Muscle of back (tissue), 11 donors: ENCODE results near the gene RPL27A. TPM values are rescaled to one million over a fixed set of nuclear protein-coding genes. Genes with fewer than 3 reads are reported as not detected.

Experiments used
- DNase-seq, 3 donors: peaks; one replicate each; pipeline versions ENCODE4 v3.0.0 to v3.0.0-alpha.2; 2013
- polyA plus RNA-seq, 10 donors: library from polyadenylated mRNA; unstranded; fragments of 120-200 nt; gene quantifications; one replicate each; pipeline ENCODE4 v1.2.1, GENCODE V29; 2013; ENCODE audit not compliant: insufficient read length in 10 of 10

The RPL27A gene
- polyA plus RNA-seq, 10 donors, result 2,844 to 3,856 (median 3,310) TPM

DNA sequence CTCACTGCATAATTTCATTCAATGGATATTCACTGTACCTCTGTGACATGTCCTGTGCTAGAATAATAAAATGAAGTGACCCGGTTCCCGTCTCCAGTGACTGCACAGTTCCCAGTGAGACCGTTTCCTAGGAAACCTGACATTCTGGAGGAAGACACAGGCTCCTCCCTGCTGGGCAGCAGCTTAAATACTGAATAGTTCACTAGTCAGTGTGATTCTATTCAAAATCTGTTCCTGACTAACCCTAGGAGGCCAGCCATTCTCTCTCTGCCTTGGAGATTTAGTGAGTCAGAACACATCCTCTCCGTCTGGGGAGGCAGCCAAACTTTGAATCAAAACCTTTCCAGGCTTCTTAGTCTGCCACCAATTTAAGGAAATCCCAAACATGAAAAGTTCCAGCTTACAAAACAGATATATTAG is 11.4 kb upstream of the RPL27A start:
- DNase-seq, result peak; percentile 88 to 96 (median 94)

DNA sequence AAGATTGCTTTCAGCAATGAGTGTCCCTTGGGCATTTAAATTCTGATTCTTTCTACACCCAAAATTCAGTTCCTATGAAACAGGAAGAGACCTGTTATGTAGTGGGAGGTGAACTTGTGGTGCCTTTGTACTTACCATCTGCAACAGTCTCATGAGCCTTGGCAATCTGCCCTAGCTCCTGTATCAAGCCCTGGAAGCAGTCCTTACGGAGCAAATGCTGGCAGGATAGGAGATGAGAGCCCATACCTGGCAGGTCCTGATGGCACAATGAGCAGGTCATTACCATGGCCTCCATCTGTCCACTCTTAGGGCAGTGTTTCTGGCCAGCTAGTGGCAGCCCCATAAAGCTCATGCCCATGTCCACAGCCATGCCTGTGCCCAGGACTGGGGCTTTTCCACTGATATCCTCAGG is 10.9 kb upstream of the RPL27A start:
- DNase-seq, result no peak

DNA sequence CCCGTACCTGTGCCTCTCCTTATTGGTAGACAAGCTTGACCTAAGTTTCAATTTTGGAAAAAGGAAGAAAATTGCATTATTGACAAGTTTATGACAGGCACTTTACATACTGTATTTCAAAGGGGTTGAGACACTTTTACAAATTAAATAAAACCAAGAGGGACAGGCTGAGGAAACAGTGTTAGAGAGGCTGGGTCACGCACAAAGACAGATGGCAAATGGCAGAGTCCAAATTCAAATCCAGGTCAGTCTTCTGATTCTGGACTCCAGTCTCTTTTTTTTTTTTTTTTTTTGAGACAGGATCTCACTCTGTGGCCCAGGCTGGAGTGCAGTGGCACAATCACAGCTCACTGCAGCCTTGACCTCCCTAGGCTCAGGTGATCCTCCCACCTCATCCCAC is 10.2 kb upstream of the RPL27A start:
- no peak for DNase-seq

DNA sequence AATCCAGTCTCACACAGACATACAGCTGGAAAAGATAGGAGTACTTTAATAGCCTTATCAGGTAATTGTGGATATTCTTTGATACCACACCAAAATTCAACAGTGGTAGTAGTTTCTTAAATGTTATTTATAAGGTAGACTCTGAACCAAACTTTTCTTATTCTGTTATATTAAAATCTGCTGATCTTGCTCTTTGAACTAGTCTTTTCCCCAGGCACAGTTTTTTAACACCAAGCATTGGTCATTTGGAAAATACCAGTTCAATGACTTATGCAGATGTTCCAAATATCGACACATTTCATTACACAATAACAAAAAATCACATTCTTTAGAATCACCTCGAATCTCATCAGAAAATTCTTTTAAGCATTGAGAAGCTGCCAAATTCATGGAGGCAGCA is 7.7 kb upstream of the RPL27A start:
- DNase-seq, result no peak

DNA sequence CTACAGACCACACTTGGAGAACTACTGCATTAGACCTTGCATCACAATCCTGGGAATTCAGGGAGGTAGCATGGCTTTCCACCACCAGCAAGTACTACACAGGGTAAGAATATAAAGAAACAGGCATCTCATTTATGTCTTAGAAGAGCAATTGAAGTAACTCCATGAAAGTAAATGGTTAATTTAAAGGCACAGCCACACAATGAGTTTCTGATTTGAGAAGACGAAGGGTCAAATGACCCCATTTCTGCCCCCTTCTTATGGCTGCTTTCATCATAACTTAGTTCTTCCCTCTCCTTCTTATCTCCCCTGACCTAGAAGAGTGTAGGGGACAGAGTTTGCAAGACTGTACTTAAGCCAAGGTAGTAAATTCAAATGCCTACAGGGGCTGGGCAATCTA is 6.1 kb upstream of the RPL27A start:
- DNase-seq, result no peak

DNA sequence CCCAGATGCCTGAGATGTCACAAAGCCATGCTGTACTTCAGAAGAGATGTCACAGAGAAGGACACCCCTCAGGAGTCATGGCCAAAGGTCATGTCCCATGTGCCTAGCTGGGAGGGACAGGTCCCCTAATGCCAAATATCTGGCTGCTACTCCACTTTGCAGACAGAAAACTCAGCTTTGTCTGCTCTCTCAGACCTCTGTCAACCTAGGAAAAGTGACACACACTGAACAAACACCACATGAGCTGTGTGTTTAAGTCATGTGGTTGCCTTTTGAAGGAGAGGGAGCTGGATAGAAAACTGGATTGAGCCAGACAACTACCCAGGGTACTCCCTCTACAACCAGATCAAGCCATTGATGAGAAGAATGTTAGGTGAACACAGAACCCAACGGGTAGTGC is 3.6 kb upstream of the RPL27A start:
- DNase-seq, result no peak

DNA sequence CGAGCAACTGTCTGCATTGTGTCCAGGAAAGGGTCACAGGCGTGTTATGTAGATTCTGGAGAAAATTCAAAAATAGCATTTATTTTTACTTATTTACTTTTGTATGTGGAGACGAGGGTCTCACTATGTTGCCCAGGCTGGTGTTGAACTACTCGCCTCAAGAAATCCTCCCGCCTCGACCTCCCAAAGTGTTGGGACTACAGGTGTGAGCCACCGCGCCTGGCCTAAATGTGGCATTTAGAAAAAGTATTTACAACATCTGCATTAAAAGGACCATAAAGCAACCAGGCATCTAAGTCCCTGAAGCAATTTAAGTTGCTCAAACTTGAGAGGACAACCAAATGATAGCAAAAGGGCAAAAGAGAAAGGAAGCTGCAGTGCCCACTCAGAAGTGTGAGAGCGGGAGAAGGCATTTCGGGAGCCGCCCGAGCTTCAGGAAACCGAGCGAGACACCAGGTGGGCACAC is 722 bp upstream of the RPL27A start:
- no peak for DNase-seq

DNA sequence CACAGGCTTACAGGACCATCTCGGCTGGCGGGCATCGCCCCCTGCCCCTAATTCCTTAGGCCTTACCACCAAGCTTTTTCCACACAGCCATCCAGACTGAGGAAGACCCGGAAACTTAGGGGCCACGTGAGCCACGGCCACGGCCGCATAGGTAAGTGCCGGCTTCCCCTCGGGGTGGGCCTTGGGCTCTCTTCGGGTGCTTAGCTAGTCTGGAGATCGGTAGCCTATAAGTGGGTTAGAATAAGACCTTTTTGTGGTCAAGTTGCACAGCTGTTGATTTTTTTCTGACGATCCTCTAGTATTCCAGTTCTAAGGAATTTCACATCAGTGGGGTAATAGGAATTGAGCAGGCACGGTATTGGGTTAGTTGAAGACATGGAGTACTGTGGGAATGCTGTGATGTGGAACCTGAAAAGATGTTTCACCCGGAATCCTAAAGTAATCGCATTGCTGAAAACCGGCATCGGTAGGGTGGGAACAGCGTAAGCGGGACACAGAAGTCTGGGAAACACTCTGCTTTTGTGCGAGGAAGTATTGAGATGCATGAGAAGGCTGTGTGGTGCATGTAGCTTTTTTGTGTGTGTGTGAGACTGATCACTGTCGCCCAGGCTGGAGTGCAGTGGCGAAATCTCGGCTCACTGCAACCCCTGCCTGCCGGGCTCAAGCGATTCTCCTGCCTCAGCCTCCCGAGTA is 669 bp downstream of the RPL27A start:
- peak in 1 of 3 donors; percentile 31 for DNase-seq

DNA sequence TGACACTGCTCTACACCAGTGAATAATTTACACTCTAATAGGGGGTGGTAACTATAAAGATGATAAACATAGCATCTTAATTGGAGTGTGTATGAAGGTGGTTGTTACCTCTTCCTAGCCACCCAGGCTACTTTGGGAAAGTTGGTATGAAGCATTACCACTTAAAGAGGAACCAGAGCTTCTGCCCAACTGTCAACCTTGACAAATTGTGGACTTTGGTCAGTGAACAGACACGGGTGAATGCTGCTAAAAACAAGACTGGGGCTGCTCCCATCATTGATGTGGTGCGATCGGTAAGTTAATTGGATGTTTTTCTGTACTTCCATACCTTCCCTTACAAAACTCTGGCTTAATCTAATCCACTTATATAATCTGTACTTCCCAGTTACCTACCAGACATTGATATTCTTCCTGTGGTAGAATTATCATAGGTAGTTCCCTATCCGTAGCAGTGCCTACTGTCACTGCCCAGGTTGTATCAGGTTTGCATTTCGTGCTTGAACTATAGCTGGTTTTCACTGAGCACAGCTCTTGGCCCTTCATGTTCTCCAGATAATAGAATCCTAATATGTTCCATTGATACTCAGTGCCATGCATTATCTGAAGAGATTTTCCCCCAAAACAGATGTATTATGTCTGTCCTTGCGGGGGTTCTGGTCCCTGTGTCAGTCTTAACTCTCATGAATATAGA is 2.2 kb downstream of the RPL27A start:
- DNase-seq, result no peak

DNA sequence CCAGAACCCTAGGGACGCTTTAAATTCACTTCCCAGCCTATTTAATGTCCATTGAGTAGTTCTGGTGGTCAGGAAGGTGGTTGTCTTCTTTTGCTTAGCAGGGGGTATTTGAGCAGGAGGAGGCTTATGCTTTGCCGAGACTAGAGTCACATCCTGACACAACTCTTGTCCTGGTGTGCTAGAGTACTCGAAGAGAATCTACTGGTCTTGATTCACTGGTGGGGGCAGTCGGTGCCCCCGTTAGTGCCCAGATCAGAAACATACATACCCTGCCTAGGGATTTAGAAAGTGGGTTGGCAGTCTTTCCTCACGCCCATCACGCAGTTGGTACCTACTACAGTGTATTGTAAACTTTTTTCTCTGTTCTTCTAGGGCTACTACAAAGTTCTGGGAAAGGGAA is 2.7 kb downstream of the RPL27A start:
- DNase-seq, result no peak

DNA sequence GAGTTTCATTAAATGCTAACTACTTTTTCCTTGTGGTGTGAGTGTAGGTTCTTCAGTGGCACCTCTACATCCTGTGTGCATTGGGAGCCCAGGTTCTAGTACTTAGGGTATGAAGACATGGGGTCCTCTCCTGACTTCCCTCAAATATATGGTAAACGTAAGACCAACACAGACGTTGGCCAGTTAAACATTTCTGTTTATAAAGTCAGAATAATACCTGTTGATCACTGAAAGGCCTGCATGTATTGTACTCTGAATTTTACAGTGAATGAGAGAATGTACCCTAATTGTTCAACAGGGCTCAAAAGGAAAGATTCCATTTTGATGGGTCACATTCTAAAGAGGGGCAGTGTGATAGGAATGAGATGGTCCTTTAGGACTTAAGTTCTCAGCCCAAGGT is 3.2 kb downstream of the RPL27A start:
- DNase-seq, result no peak

DNA sequence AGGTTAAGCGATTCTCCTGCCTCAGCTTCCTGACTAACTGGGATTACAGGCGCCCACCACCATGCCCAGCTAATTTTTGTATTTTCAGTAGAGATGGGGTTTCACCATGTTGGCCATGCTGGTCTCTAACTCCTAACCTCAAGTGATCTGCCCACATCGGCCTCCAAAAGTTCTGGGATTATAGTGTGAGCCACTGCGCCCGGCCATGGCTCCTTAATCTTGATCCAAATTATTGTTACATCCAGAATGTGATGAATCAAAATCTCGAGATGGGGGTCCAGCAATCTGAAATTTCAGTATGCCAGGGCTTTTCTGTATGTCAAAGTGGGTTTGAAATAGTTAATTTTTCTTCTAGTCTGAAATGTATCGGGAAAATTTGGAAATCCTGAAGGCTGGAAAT is 3.7 kb downstream of the RPL27A start:
- DNase-seq, result no peak

DNA sequence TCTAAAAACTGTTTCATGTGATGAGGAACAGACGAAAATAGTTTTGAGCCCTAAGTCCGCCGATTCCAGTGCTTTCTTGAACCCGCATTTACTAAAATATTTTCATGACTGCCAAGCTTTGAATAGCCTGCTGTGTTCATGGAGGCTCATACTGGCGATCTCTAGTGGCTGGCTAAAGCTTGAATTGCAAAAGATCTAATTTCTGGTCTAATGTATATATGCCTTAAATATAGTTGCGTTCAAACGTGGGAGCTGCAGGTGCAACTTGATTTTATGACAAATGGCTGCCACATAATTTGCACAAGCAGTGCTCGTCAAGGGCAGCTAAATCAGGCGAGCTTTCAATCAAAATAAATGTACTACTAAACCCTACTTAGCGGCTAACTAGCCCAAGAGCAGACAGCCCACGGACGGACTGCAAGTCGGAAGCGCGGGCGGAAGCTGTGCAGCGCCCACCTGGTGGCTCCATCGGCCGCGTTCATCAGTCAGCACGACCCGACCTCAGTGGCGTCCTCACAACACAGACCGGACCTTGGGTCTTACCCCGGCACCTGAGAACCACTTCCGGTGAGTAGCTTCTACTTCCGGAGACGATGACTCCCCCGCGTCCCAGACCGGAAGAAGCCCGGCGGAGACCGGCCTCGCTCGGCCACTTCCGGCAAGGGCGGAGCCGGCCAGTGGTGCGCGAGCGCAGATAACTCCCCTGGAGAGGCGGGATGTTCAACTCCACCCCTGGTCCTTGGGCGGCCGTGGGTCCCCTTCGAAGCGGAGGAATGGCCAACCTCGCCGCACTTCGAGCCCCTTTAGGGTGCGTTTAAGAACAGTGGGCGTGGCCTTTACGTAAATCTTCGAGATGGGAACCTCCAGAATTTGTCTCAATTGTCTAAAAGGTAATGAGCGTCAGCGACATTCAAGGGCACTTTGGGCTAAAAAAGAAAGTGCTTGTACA is 6.1 kb downstream of the RPL27A start:
- DNase-seq, result peak; percentile 95 to 98 (median 97)

DNA sequence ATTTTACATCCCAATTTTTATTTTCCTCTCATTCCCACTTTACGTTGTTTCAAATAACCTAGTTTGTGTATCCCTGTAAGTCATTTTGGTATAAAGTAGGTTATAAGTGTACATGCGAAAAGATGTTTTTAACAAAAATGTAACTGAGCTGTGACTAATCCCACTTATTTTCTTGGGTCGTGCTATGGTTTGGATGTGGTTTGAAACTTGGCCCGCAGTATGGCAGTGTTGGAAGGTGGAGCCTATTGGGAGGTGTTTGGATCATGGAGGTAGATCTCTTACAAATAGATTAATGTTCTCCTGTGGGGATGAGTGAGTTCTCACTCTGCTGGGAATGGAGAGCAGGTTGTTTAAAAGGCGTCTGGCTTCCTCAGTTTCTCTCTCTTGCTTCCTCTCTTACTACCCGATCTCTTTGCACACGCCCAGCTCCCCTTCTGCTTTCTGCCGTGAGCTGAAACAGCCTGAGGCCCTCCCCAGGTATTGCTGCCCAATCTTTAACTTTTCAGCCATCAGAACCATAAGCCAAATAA is 7.2 kb downstream of the RPL27A start:
- DNase-seq, result no peak

DNA sequence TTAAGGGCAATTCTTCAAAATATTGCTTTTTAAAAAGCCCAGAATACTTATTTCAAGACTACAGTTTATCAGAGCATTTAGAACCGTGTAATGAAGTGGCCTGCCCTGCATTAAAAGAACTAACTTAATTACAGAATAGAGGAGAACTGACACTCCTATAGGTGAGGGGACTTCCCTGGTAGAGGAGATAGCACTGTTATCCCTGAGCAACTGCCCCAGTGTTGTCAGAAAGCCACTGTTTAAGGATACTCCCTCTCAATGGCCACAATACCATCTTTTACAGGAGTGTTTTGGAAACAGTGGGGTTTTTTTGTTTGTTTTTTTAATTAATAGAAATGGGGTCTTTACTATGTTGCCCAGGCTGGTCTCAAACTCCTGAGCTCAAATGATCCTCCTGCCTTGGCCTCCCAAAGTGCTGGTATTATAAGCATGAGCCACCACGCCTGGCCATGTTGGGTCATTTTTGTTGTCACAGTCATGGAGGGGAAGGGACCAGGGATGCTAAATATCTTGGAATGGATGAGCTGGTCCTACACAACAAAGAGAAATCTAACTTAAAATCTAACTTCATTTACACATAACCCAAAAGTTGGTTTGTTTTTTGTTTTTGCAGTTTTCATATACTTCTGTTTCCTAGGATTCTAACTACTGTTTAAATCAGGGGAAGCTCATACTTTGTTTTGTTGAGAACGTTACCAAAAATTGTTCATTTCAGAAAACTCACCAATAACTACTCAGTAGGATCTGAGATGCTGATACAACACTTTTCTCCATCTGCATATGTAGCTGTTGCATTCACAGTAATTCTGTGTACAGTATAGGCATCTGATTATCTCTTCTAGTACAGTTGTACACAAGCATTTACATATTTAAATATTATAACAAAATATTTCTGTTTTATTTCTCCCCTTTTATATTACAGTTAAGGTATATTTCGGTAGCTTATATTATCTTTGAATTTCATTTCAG is 8.1 kb downstream of the RPL27A start:
- no peak for DNase-seq

DNA sequence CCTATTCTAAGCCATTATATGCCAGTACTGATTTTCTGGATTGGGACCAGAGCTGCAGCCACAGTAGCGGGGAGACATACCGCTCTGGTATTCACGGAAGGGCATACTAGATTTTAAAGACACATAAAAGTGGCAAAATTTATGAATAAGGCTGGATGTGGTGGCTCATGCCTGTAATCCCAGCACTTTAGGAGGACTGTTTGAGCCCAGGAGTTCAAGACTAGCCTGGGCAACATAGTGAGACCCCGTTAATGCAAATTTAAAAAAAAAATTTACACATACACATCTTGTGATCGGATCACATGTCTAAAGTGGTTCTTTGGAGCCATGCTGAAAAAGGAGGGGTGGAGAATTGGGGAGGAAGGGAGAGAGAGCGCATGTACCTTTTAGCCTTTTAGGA is 9.0 kb downstream of the RPL27A start:
- no peak for DNase-seq

DNA sequence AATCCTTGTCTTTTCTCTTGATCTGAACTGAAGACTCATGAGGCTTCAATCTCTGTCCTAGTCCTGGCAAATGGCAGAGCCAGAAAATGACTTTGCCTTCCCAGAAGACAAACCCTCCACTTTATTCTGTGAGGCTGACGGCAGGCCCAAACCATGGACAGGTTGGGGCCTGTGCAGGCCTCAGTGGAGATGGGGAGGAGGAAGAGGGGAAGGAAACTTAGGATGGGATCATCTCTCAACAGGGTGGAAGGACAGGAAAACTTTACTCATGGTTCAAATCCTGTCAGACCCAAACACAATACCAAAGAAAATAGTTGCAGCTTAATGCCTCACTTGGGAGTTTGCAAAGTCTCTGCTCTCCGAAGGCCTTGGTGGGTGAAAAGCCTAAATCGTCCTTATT is 9.8 kb downstream of the RPL27A start:
- no peak for DNase-seq

DNA sequence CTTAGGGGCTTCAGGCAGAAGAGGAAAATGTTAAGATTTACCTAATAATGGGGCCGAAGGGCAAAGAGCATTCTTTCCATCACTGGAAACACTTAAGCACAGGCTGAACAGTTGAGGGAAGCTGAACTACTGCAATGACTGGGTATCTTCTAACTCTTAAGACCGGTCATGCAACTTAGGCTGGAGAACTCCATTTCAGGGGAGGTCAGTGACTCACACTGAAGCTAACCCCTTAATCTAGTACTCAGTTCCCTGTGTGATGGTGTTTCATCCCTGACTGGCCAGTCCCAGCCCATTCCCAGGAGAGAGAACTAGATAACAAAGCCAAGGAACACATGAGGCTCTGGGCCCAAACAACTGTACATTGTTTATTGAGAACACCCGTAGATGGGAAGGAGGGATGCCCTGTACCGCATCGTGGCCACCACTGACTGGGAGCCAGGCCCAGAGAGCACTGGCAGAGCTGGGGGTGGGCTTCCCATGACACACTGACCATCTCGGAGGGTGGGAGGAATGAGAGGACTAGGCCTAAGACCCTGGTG is 10.5 kb downstream of the RPL27A start:
- no peak for DNase-seq

DNA sequence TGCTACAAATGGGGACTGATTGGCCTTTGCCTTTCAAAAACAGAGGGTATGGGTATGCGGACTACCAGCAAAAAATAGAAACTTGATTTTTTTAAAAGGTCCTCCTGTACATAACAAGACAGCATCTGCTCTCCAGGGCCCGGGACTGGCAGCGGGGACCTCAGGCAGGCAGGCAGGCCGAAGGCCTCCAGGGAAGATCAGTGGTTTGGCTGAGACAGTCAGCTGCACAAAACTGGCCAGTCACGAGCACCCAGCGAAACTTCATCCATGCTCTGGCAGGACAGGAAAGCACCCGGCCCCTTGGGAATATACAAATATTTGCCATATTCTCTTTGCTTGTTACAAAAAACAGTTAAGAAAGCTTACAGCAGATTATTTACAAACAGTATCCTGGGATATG is 11.0 kb downstream of the RPL27A start:
- no peak for DNase-seq

DNA sequence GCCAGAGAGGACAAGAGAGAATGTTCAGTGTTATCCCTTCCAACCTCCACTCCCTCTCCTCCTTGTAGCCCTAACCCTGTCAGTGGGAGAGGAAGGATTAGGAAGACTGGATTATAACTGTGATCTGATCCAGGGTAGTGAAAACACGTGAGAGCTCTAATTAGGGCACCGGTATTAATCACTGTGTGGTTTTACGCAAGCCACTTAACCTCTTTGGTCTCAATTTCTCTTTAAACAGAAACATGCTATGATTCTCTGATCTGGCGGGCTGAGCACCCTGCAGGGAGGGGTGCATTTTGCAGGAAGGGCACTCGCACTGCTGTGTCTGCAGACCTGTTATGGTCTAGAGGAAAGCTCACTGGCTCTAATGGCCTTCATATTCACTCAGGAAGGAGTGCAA is 11.5 kb downstream of the RPL27A start:
- no peak for DNase-seq

DNA sequence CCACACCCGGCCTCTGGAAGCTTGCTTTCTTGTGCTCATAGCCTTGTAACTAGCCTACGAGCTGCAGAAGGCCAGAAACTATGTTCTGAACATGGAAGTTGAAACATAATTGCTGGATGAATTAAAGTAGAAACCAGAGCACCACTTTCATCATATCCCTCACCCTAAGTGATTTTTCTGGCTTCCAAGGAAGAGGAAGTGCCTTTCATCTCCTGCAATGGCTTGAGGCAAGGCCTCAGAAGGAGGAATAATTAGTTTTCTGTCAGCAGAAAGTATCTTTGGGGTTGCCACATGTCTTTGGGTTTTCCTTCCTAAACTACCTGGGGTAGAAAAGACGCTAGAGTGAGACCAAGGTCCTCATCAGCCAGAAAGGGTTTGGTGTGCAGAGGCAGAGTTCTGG is 14.5 kb downstream of the RPL27A start:
- no peak for DNase-seq
